ENCODE data around the gene EIF4B.

DNA sequence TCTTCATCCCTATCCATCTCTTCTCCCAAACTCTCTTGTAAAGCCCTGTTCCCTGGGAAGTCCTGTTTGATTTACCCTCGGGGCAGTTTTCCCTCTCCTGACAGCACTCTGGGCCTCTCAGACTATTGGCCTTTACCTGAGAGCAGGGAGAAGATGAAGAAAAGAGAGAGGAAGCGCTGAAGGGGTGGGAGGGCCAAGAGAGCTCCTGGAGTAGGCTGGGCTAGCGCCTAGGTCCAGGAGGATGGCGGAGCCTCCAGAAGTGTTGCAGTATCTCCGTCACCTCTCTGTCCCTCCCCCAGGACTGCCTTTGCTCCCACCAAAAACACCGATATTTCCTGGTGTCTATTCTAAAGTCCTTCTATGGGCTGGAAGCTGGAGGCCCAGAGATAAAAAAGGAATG is 85.5 kb downstream of the EIF4B start:
- TF ChIP-seq NRF1 (IDR thresholded peaks at IDR 0.05; ENCODE audit: low read depth, low read length) (no peak), CHD2 (IDR thresholded peaks at IDR 0.05; ENCODE audit: low read length, partially characterized antibody) (no peak), TEAD4 (IDR thresholded peaks at IDR 0.05; ENCODE audit: borderline replicate concordance, insufficient read depth) (no peak), EZH2phosphoT487 (IDR thresholded peaks at IDR 0.05; ENCODE audit: borderline replicate concordance, low read depth) (no peak), POLR2AphosphoS5 (IDR thresholded peaks at IDR 0.05; ENCODE audit: low read depth, low read length) (no peak), TAF1 (IDR thresholded peaks at IDR 0.05; ENCODE audit: borderline replicate concordance, low read depth, low read length) (no peak), YY1 (IDR thresholded peaks at IDR 0.05; ENCODE audit: low read depth) (no peak), RAD21 (IDR thresholded peaks at IDR 0.05; ENCODE audit: low read length) (no peak), SIN3A (IDR thresholded peaks at IDR 0.05; ENCODE audit: borderline replicate concordance, low read depth, low read length) (no peak), EP300 (IDR thresholded peaks at IDR 0.05; ENCODE audit: borderline replicate concordance in 1 of 2, low read depth in 1 of 2, low read length in 1 of 2) (no peak), SMC3 (IDR thresholded peaks at IDR 0.05; ENCODE audit: low read depth, low read length) (no peak), TCF12 (IDR thresholded peaks at IDR 0.05) (no peak)
- TF ChIP-seq, protein P1, sequence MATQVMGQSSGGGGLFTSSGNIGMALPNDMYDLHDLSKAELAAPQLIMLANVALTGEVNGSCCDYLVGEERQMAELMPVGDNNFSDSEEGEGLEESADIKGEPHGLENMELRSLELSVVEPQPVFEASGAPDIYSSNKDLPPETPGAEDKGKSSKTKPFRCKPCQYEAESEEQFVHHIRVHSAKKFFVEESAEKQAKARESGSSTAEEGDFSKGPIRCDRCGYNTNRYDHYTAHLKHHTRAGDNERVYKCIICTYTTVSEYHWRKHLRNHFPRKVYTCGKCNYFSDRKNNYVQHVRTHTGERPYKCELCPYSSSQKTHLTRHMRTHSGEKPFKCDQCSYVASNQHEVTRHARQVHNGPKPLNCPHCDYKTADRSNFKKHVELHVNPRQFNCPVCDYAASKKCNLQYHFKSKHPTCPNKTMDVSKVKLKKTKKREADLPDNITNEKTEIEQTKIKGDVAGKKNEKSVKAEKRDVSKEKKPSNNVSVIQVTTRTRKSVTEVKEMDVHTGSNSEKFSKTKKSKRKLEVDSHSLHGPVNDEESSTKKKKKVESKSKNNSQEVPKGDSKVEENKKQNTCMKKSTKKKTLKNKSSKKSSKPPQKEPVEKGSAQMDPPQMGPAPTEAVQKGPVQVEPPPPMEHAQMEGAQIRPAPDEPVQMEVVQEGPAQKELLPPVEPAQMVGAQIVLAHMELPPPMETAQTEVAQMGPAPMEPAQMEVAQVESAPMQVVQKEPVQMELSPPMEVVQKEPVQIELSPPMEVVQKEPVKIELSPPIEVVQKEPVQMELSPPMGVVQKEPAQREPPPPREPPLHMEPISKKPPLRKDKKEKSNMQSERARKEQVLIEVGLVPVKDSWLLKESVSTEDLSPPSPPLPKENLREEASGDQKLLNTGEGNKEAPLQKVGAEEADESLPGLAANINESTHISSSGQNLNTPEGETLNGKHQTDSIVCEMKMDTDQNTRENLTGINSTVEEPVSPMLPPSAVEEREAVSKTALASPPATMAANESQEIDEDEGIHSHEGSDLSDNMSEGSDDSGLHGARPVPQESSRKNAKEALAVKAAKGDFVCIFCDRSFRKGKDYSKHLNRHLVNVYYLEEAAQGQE (IDR thresholded peaks at IDR 0.05; ENCODE audit: low read depth, low read length) = no peak
- TF ChIP-seq, protein P2, sequence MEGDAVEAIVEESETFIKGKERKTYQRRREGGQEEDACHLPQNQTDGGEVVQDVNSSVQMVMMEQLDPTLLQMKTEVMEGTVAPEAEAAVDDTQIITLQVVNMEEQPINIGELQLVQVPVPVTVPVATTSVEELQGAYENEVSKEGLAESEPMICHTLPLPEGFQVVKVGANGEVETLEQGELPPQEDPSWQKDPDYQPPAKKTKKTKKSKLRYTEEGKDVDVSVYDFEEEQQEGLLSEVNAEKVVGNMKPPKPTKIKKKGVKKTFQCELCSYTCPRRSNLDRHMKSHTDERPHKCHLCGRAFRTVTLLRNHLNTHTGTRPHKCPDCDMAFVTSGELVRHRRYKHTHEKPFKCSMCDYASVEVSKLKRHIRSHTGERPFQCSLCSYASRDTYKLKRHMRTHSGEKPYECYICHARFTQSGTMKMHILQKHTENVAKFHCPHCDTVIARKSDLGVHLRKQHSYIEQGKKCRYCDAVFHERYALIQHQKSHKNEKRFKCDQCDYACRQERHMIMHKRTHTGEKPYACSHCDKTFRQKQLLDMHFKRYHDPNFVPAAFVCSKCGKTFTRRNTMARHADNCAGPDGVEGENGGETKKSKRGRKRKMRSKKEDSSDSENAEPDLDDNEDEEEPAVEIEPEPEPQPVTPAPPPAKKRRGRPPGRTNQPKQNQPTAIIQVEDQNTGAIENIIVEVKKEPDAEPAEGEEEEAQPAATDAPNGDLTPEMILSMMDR (IDR thresholded peaks at IDR 0.05) = no peak
